LNCAP (cell line): ENCODE measurements around the gene HOXD3.

Experiments
- CTCF ChIP-seq: fragments of 450-650 bp; IDR thresholded peaks from 2 replicates; pipeline ENCODE4 v1.5.1; 2017; ENCODE audit warnings: mild to moderate bottlenecking

HOXD3 gene

GRCh38 chr2:176147210-176147799 is 9.8 kb upstream of the HOXD3 start:
- no peak for TF ChIP-seq CTCF

GRCh38 chr2:176147800-176148496 is 9.2 kb upstream of the HOXD3 start:
- no peak for TF ChIP-seq CTCF

- no peak for TF ChIP-seq CTCF
Measured at GRCh38 chr2:176148751-176149421, 8.2 kb upstream of the HOXD3 start.

- TF ChIP-seq CTCF: no peak
Measured at GRCh38 chr2:176149481-176149938, 7.6 kb upstream of the HOXD3 start.

- TF ChIP-seq CTCF: no peak
Measured at GRCh38 chr2:176149939-176150583, 7.0 kb upstream of the HOXD3 start.

- TF ChIP-seq CTCF: no peak
Measured at GRCh38 chr2:176150584-176151441, 6.3 kb upstream of the HOXD3 start.
